Left kidney (tissue), 8 donors: ENCODE measurements around the gene GNPDA2. TPM values are rescaled to one million over a fixed set of nuclear protein-coding genes. Genes with fewer than 3 reads are reported as not detected.
A peak's percentile ranks its signal among the peaks of the same experiment; 100 is the strongest.
"Not testable (repeated sequence)": the region's sequence is repeated elsewhere in the genome, so short reads cannot be mapped to it uniquely, and the experiment has no call there.

ENCODE experiments used
- DNase-seq: peaks from one replicate; pipeline ENCODE4 v3.0.0-alpha.2; 2013
- long read RNA-seq, 8 donors: transcript quantifications; one replicate each; lab custom pipeline, GENCODE V29; 2026
- polyA plus RNA-seq: library from polyadenylated mRNA; unstranded; fragments of 120-200 nt; gene quantifications from one replicate; pipeline ENCODE4 v1.2.1, GENCODE V29; 2013; ENCODE audit not compliant: insufficient read length

GNPDA2 gene
- 33.7 TPM for polyA plus RNA-seq
- long read RNA-seq, donor 1, full-length matches to known transcripts: 7 of 7 reads
- long read RNA-seq, donor 1, partial matches to known transcripts: 0 of 7 reads
- long read RNA-seq, donor 1, other reads (novel, unspliced or antisense): 0 of 7 reads
- long read RNA-seq, donor 2, full-length matches to known transcripts: 8 of 8 reads
- long read RNA-seq, donor 2, partial matches to known transcripts: 0 of 8 reads
- long read RNA-seq, donor 2, other reads (novel, unspliced or antisense): 0 of 8 reads
- long read RNA-seq, donor 3, full-length matches to known transcripts: 9 of 9 reads
- long read RNA-seq, donor 3, partial matches to known transcripts: 0 of 9 reads
- long read RNA-seq, donor 3, other reads (novel, unspliced or antisense): 0 of 9 reads
- long read RNA-seq, donor 4: 0 reads
- long read RNA-seq, donor 5, transcript GNPDA2-201 (7 exons, 1,930 nt): major isoform, 15 of 15 reads
- long read RNA-seq, donor 5, partial matches to known transcripts: 0 of 15 reads
- long read RNA-seq, donor 5, other reads (novel, unspliced or antisense): 0 of 15 reads
- long read RNA-seq, donor 6, full-length matches to known transcripts: 6 of 6 reads
- long read RNA-seq, donor 6, partial matches to known transcripts: 0 of 6 reads
- long read RNA-seq, donor 6, other reads (novel, unspliced or antisense): 0 of 6 reads
- long read RNA-seq, donor 7, full-length matches to known transcripts: 9 of 14 reads
- long read RNA-seq, donor 7, partial matches to known transcripts: 5 of 14 reads
- long read RNA-seq, donor 7, other reads (novel, unspliced or antisense): 0 of 14 reads
- long read RNA-seq, donor 8, partial matches to known transcripts: 5 of 7 reads
- long read RNA-seq, donor 8, other reads (novel, unspliced or antisense): 0 of 7 reads

DNA sequence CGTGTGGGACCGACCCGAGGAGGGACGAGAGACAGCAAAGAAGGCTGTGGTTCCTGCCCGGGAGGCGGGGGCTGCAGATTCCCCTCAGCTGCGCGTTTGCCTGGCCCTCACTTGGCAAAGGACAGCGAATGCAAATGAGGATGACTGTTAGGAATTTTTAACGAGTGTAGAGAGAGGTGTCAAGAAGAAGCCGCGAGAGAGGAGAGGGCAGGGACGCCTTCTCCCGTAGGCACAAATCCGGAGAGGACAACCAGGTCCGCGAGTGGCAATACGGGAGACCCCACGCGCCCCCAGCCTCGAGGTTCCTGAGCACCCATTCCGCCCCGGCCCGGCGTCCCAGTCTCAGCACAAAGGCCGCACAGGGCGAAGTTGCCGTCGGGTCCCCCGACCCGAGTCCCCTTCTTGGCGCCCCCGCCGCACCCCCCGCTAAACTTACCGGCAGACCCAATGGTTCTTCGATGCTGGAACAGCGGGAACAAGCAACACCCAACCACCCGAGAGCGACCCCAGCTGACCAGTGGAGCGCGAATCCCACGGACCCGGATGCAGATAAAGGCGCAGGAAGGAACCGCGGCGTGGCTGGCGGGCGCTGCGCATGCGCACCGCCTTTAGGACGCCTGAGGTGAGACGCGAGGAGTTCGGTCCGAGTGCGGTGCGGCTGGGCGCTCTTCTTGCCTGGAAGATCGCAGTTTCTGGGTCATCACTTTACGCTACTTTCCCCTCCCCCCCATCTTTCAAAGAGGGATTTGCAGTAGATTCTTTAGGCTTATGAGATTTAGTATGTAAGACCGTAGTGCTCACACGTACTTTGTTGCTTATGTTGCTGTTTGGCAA, at the start of gene GNPDA2:
Gene GNPDA2, minus strand, starts transcription at position 519 of the 834 bp plus-strand sequence. CDS start 4,349 bp downstream, outside the sequence.
- peak; percentile 88 for DNase-seq

DNA sequence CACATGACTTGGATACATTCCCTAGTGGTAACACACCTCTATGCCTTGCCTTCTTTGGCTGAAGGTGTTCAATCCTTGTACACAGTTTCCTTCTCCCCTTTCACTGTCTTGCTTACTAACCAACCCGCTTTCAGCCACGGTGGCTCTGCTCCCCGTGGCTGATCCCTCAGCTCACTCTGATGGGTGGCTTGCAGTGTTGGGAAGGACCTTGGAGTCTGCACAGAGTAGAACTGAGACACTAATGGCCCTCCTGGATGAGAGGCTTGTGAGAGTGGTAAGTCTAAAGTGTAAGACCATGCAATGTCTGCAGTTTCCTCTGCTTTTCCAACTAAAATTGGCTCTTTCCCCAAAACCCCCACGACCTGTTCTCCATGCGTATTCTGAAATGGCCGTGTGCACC, 46.0 kb upstream of the GNPDA2 start:
- DNase-seq: no peak

DNA sequence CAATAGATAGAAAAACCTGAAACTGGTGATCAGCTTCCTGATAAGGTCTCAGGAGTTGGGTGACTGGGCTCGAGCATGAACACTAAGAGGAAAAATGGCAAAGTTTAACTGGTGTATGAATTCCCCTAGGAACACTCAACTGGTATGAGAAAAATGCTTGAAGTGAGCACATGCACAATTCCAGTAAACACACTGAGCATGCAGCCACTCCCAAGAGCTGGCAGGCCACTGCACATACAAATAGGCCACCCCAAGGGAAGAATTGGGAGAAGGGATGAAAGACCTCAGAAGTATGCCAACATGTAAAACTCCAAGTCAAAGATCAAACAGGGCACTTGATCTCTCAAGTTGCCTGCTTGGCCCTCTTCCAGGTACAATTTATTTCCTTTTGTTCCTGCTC, 45.4 kb upstream of the GNPDA2 start:
- no peak for DNase-seq

DNA sequence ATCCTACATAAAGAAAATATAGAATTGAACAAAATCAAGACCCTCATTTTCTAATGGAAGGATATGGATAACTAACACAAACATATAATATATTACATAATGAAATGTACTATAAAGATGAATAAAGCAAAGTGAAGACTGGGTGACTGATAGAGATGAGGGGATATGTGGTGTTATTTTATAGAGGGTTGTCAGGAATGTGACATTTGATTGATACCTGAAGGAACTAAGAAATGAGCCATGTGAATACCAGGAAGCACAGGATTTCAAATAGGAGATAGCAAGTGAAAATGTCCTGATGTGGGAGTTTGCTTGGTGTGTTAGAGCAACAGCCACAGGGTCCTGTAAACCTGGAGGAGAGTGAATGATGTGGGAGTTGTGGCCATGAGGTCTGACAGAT, 40.1 kb upstream of the GNPDA2 start:
- no peak for DNase-seq

DNA sequence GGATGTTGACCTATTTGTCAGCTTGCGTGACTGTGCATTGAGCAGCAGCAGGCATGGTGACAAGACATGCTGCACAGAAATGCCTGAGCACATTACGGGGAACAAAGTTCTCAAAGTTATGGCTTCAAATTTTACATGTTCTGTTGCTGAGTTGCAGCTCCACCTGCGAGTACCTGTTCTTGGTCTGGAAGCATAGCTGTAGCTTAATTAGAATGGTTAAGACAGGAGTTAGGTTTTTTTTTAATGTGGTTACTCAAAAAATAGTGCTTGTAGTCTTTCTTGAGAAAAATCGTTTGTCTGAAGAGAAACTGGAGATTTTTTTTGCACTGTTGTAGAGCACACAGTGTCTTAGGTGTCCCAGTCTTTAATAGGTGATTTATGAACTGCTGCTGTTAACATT, 38.8 kb upstream of the GNPDA2 start:
- no peak for DNase-seq

DNA sequence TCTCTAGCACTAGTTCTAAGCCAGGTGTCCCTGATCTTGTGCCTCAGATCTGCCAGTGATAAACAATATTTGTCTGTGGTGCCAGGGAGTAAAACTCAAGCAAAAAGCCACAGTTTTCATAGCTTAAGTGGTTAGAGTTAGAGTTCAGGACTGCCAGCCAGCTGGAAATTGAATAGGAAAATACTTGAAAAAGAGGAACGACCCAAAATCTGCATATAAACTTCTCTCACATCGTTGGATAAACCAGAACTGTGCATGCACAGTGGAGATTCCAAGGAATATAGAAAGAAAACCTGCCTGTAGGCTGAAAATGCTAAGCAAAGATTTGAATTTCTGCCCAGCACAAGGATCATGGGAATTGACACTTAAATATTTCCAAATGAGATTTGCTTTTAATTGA, 35.0 kb upstream of the GNPDA2 start:
- no peak for DNase-seq

DNA sequence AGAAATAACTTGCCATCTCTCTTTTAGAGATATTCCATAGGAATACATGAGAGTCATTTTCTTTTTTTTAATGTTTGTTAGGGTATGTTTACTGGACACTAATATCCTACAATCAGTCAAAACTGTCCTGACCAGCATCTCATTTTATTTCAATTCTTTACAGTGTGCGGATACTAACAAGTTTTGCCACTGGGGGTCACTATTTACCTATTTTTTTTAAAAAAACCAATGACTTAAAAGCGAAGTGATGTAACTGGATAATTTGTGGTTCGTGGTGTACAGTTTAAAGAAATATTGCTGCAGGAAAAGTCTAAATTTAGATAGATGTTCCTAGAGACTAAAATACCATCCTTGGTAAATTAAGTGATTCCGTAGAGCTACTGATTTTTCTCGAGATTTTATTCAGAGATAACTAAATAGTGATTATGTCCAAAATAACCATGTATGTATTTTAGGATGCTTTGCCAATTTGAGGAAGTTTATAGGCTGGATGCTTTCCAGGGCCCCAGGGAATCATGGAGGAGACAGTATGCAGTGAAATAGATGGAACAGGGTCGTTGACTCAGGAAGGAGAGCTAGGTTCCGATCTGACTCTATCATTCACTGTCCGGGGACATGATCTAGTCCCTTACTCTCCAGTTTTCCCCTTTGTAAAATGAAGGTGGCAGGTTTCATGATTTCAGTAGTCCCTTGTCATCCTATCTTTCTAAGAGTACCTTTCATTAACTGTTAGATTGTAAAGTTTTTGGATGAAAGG, 34.0 kb upstream of the GNPDA2 start:
- DNase-seq: peak; percentile 31

DNA sequence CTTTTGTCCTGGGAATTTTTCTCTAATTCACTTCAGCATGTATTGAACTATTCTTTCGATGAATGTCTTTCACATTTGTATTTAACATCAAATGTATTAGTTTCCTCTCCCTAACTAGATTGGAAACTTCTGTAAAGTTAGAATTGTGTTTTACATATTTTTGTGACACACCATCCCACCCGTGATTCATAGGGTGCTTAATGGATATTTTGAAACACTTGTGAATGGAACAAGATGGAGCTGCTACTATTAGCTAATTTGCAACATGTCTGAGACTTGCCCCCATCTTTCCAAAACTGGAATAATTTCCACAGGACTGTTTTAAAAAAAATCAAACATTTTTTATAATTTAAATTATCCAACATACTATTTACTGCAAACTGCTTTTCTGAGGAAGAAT, 30.2 kb upstream of the GNPDA2 start:
- DNase-seq: no peak

DNA sequence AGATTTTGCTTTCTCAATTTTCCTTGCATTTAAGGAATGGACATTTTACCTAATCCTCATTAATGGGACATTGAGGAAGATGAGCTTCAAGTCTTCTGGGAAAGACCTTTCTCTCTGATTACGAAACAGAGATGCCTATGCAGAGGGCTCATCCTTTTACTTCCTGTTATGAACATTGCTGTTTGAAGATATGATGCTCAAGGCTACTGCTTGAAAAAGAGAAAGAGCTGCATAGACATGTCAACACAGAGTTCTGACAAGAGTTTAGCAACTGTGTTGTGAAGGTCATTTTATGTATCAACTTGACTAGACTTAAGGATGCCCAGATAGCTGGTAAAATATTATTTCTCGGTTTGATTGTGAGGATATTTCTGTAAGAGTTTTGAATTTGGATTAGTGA, 13.8 kb upstream of the GNPDA2 start:
- no peak for DNase-seq

DNA sequence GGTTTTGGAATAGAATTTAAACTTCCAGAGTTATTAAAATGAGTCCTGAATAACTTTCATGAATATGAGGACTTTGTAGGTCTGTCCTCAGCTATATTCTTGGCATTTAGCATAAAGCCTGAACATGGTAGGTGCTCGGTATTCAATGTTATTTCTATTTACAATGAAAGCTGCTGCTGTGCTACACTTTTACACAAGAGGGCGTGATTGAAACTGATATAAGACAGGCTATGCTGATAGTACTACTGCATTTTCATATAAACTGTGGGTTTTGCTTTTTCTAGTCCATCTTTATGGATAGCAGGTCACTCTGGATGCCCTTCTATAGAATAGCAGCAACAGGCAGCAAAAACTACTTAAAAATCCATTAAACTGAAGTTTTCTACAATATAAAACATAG, 12.3 kb upstream of the GNPDA2 start:
- no peak for DNase-seq

DNA sequence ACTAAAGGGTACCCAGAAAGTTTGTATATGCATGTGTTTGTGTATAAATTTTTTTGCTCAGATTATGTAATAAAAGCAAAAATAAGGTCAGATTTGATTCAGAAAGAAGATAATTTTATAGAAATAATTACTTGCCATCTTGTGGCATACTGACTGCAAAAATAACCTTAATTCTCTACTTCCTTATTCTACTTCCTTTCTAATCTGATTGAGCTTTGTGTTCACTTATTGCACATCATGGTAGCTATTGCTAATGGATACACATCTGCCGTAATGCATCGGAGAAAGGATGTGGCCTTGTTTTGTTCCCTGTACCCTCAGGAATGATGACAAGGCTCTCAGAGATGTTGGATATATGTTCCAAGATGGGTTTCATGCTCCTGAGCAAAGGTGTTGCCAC, 10.5 kb upstream of the GNPDA2 start:
- no peak for DNase-seq

DNA sequence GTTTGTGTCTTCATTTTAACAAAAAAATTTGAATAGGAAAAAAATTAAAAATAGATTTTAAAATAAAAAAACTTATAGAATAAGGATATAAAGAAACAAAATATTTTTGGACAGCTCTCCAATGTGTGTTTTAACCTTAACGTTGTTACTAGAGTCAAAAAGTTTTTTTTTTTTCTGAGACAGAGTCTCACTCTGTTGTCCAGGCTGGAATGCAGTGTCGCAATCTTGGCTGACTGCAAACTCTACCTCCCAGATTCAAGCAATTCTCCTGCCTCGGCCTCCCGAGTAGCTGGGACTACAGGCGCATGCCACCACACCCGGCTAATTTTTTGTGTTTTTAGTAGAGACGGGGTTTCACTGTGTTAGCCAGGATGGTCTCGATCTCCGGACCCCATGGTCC, 2.3 kb upstream of the GNPDA2 start:
- not testable (repeated sequence) for DNase-seq

DNA sequence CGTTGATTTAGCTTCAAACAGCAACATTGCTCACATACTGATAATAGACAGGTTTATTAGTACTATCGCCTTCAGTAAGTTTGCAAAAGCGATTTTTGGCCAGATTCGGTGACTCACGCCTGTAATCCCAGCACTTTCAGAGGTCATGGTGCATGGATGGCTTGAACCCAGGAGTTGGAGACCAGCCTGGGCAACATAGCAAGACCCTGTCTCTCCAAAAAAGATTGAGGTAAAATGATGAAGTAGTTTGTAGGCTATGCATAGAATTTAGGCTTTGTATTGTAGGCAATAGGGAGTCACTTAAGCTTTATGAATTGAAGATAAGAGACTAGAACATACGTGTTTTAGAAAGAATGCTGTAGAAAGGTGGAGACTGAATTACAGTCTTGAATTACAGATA, 1.1 kb upstream of the GNPDA2 start:
- no peak for DNase-seq

DNA sequence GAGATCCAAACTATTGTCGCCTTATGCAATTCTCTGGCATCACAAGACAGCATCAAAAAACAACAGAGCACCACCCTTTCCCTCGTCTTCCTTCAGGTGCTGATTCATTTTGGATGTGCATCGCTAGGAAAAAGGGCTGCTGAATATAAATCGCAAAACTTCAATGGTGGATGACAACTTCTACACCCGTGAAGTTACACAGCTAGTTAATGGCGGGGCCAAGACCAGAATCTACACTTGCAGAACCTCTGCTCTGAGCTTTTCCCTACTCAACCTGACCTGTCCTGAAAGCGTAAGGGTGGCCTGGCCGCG, 674 bp downstream of the GNPDA2 start:
- DNase-seq: no peak

DNA sequence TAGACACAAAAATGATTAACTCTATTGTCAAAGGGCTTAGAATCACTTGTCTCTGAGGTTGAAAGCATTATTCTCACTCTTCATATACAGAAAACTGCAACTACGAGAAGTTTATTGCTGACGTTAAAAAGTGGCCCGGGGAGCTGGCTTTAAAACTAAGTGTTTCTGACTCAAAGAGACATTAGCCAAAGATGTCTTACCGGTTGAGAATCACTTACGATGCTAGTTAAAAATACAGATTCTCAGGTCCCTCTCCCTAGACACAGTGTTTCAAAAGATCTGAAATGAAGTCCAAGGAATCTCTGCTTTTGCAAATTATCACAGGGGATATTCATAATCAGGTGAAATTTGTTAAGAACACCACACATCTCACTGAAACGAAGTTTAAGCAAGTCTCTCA, 1.2 kb downstream of the GNPDA2 start:
- peak; percentile 12 for DNase-seq

DNA sequence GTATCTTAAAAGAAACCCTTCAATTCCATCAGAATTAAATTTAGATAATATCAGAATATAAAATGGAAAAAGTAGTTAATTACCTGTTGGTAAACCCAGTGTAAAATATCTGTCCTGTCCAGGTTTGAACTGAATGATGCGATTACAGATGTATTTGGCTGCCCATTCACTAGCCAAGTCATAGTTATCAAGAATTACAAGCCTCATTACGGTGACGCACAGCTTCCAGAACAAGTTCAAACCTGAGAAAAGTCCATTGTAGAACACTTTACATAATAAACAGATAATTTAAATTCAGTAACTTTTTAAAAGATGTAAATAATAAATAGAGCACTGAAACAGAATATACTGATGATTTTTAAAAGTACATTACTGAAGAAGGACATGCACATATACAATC, 4.4 kb downstream of the GNPDA2 start:
- DNase-seq: no peak

DNA sequence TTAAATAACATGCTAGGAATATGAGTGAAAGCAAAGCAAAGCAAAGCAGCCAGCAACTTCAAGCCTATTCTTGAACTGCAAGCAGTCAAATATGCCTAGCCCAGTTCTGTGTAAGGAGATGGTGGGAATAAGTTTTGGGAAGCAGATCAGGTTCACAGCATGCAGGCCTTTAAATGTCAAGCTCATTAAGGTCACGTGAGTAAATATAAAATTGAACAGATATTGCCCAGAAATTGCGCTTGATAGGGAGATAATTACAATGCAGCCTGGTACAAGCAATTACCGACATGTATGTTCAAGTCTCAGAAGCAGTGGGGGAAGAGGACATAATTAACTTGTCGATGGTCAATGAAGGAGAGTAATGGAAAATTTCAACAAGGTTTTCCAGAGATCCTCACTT, 6.0 kb downstream of the GNPDA2 start:
- no peak for DNase-seq

DNA sequence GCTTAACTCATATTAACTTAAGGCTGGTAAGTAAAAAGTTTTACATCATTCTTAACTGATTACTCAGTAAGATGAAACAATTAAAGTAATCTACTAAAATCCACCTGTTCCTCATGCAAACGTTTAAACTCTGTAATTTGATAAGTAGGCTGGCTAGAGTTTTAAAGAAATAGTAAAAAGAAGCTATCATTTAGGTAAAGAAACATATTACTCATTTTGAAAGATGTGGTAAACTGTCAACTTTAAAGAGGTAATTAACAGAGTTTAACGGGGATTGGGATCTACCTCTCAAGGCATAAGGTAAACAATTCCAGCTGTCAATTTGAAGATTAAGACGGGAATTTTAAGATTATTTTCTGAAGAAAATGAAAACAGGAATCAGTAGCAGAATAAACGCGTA, 9.8 kb downstream of the GNPDA2 start:
- DNase-seq: no peak

DNA sequence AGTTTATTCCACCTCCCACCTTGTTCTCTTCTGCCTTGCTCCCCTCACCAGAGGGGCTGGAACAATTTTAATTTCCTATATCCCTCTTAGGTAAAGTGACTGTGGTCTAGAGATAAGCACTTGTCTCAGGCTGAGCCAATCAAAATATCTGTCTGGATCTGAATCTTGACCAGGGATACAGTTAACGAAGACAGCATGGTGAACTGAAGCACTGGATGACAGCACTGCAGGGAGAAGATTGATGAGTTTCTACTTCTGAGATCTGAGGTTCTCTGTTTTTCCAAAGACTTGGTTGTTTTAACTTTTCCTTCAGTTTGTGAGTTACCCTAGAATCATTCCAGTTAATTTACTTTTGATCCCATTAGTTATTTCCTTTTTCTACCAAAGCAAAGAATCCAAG, 13.2 kb downstream of the GNPDA2 start:
- no peak for DNase-seq

DNA sequence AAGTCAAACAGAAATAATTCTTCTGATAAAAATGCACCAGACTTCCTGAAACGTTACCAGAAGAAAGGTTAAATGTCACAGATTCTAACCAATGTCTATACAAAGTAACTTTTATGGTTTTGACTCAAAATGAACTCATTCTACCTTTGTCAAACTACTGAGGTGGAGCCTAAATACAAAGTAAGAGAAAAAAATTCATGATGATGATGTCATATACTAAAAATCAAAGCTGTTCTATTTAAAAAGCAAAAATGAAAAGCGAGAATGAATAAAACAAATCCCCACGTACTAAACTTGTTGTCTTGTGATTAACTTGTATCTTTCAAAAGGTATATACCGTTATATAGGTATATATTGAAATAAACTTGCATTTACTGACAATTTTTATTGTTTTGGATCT, 21.7 kb downstream of the GNPDA2 start:
- no peak for DNase-seq

DNA sequence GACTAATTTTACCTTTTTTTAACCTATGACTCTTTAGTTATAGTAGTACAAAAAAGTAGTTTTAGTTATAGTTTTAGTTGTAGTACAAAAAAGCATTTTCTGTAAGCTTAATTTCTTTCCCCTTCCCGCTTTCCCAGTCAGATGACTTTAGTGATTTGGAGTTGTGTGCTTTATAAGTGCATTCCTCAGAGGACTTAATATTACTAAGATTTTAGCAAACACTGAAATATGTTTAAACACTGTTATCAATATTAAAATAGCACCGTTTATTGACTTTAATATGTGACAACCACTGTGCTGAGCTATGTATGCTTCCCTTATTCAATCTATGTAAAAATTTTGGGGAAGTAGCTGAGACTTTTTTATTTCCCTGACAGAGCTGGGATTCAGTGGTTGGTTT, 25.3 kb downstream of the GNPDA2 start:
- DNase-seq: no peak

DNA sequence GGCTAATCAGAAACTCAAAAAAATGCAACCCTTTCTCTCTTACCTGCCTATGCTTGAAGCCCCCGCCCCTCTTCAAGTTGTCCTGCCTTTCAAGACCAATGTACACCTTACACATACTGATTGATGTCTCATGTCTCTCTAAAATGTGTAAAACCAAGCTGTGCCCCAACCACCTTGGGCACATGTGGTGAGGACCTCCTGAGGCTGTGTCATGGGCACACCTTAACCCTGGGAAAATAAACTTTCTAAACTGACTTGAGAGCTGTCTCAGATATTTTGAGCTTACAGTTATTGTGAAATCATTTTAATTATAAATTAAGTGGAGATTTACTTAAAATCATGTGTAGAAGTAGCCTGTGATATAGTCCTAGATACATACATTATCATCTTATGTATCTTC, 25.9 kb downstream of the GNPDA2 start:
- DNase-seq: no peak
